Cardiac muscle cell (in vitro differentiated cells and primary cell): ENCODE measurements around the gene KIDINS220. TPM values are rescaled to one million over a fixed set of nuclear protein-coding genes. Genes with fewer than 3 reads are reported as not detected.

Experiments
- DNase-seq, 2 donors: peaks; one replicate each; pipeline versions ENCODE4 v3.0.0 to v3.0.0-alpha.2; 2010 to 2017; ENCODE audit warnings: low read depth in 1 of 2, low spot score in 1 of 2
- H3K27ac ChIP-seq: fragments of 200-600 bp; sonication (generic); 2 replicates; pipeline ENCODE4 v1.5.1; 2016
- H3K27me3 ChIP-seq: fragments of 200-600 bp; sonication (generic); 2 replicates; pipeline ENCODE4 v1.6.0; 2016; ENCODE audit warnings: control low read depth
- H3K36me3 ChIP-seq: fragments of 200-600 bp; sonication (generic); 2 replicates; pipeline ENCODE4 v1.5.1; 2016; ENCODE audit warnings: control low read depth
- H3K4me1 ChIP-seq: fragments of 200-600 bp; sonication (generic); 2 replicates; pipeline ENCODE4 v1.8.1; 2017; ENCODE audit warnings: low read depth, mild to moderate bottlenecking, mixed run types
- H3K4me3 ChIP-seq: fragments of 200-600 bp; sonication (generic); 2 replicates; pipeline ENCODE4 v1.5.1; 2016; ENCODE audit warnings: mild to moderate bottlenecking
- H3K9me3 ChIP-seq: fragments of 200-600 bp; sonication (generic); 2 replicates; pipeline ENCODE4 v1.5.1; 2017; ENCODE audit warnings: low read depth, mild to moderate bottlenecking, control low read depth
- CTCF ChIP-seq: IDR thresholded peaks from 2 replicates; pipeline ENCODE4 v1.5.1; 2012; ENCODE audit warnings: low read depth, mild to moderate bottlenecking, low read length
- polyA plus RNA-seq: library from polyadenylated mRNA; unstranded; fragments of >200 nt; fragmentation: Nextera tagmentation; extraction: Ambion mirVana; gene quantifications from 2 replicates; pipeline ENCODE4 v1.2.1, GENCODE V29; 2016
- total RNA-seq: library from RNA; depleted of rRNA; stranded (reverse); fragments of >200 nt; gene quantifications from 2 replicates; pipeline ENCODE4 v1.2.3, GENCODE V29; 2016

Gene KIDINS220
- total and polyA plus RNA-seq, 2 experiments from 2014 or later = 43.0 to 127 TPM

GRCh38 chr2:8860239-8860638, 22.8 kb upstream of the KIDINS220 start:
- Histone ChIP-seq H3K4me3 (no peak overlapping the region), H3K27ac (no peak overlapping the region), H3K4me1 (peaks cover 20% of the 10 kb centered on the region), H3K36me3 (no peaks in the 10 kb centered on the region), H3K27me3 (no peaks in the 10 kb centered on the region), H3K9me3 (no peaks in the 10 kb centered on the region)
- DNase-seq = no peak
- TF ChIP-seq CTCF = no peak

GRCh38 chr2:8858910-8859309, 21.5 kb upstream of the KIDINS220 start:
- H3K27me3 ChIP-seq = no peaks in the 10 kb centered on the region
- H3K4me1 ChIP-seq = peaks cover 34% of the 10 kb centered on the region
- no peak overlapping the region for H3K4me3 ChIP-seq
- H3K9me3 ChIP-seq = no peaks in the 10 kb centered on the region
- no peaks in the 10 kb centered on the region for H3K36me3 ChIP-seq
- no peak overlapping the region for H3K27ac ChIP-seq
- DNase-seq = no peak
- TF ChIP-seq CTCF = no peak

GRCh38 chr2:8858264-8858663, 20.9 kb upstream of the KIDINS220 start:
- H3K4me3 ChIP-seq = no peak overlapping the region
- no peak overlapping the region for H3K27ac ChIP-seq
- H3K27me3 ChIP-seq = no peaks in the 10 kb centered on the region
- peaks cover 40% of the 10 kb centered on the region for H3K4me1 ChIP-seq
- no peak for TF ChIP-seq CTCF
- no peaks in the 10 kb centered on the region for H3K9me3 ChIP-seq
- no peaks in the 10 kb centered on the region for H3K36me3 ChIP-seq
- no peak for DNase-seq

GRCh38 chr2:8857709-8858108, 20.3 kb upstream of the KIDINS220 start:
- TF ChIP-seq CTCF = no peak
- Histone ChIP-seq H3K36me3 (no peaks in the 10 kb centered on the region), H3K4me3 (no peak overlapping the region), H3K4me1 (peaks cover 40% of the 10 kb centered on the region), H3K9me3 (no peaks in the 10 kb centered on the region), H3K27ac (no peak overlapping the region), H3K27me3 (no peaks in the 10 kb centered on the region)
- no peak for DNase-seq

GRCh38 chr2:8856176-8856575, 18.8 kb upstream of the KIDINS220 start:
- no peak for DNase-seq
- peaks cover 50% of the 10 kb centered on the region for H3K4me1 ChIP-seq
- TF ChIP-seq CTCF = no peak
- no peaks in the 10 kb centered on the region for H3K27me3 ChIP-seq
- no peak overlapping the region for H3K27ac ChIP-seq
- no peaks in the 10 kb centered on the region for H3K9me3 ChIP-seq
- no peaks in the 10 kb centered on the region for H3K36me3 ChIP-seq
- H3K4me3 ChIP-seq = no peak overlapping the region

GRCh38 chr2:8855010-8855409, 17.6 kb upstream of the KIDINS220 start:
- no peak for DNase-seq
- no peak for TF ChIP-seq CTCF

More at GRCh38 chr2:8855010-8855409, 17.6 kb upstream of the KIDINS220 start:
- Histone ChIP-seq H3K27ac (no peak overlapping the region), H3K9me3 (no peaks in the 10 kb centered on the region), H3K4me3 (no peak overlapping the region), H3K27me3 (no peaks in the 10 kb centered on the region), H3K36me3 (no peaks in the 10 kb centered on the region), H3K4me1 (peaks cover 50% of the 10 kb centered on the region)
